ENCODE data around the gene CNOT1. TPM values are rescaled to one million over a fixed set of nuclear protein-coding genes. Genes with fewer than 3 reads are reported as not detected.

CNOT1 gene
- total RNA-seq, 4 donors from 2014 or later = 122 to 257 (median 178) TPM

- in situ Hi-C loops (cut with MboI; ENCODE audit: low pct_ligation_motif_present in 1 of 4, low pct_unique_long_range_greater_than_20kb in 1 of 4, low sequenced_read_pairs in 3 of 4) (no loop called here), intact Hi-C loops (cut with DNase I; ENCODE audit: low total_unique reads) (no loop called here)
- 93 to 96% methylated on average over 5 to 8 of the region's 8 CpGs for WGBS, 2 donors (ENCODE audit: low coverage in 1 of 2)
- Histone ChIP-seq H3K9me3 (no peaks in the 10 kb centered on the region), H3K27ac (no peak overlapping the region), H3K4me3 (no peak overlapping the region), H3K27me3 (no peaks in the 10 kb centered on the region), H3K36me3 (peaks cover 0 to 93% (median 47%) of the 10 kb centered on the region in 4 donors), H3K4me1 (no peaks in the 10 kb centered on the region)
- TF ChIP-seq POLR2AphosphoS5 (IDR thresholded peaks at IDR 0.05) = no peak
- TF ChIP-seq POLR2A (IDR thresholded peaks at IDR 0.05) = no peak
- no peak for TF ChIP-seq EP300 (IDR thresholded peaks at IDR 0.05; ENCODE audit: low read depth)
- no peak for TF ChIP-seq CTCF (IDR thresholded peaks at IDR 0.05)
- no peak for DNase-seq
Observed at GRCh38 chr16:58543685-58544084, 85.9 kb downstream of the CNOT1 start.

GRCh38 chr16:58542291-58542690 is 87.3 kb downstream of the CNOT1 start:
- WGBS, 2 donors (ENCODE audit: low coverage in 1 of 2) = 93 to 100% methylated on average over 1 of the region's 1 CpG
- no peak for DNase-seq
- H3K4me1 ChIP-seq = no peaks in the 10 kb centered on the region
- peaks cover 0 to 100% (median 52%) of the 10 kb centered on the region in 4 donors for H3K36me3 ChIP-seq
- in situ Hi-C loops (cut with MboI; ENCODE audit: low pct_ligation_motif_present in 1 of 4, low pct_unique_long_range_greater_than_20kb in 1 of 4, low sequenced_read_pairs in 3 of 4) (no loop called here), intact Hi-C loops (cut with DNase I; ENCODE audit: low total_unique reads) (no loop called here)
- no peaks in the 10 kb centered on the region for H3K9me3 ChIP-seq
- no peak overlapping the region for H3K4me3 ChIP-seq
- TF ChIP-seq EP300 (IDR thresholded peaks at IDR 0.05; ENCODE audit: low read depth) (no peak), POLR2A (IDR thresholded peaks at IDR 0.05) (no peak), POLR2AphosphoS5 (IDR thresholded peaks at IDR 0.05) (no peak)
- no peaks in the 10 kb centered on the region for H3K27me3 ChIP-seq
- H3K27ac ChIP-seq = no peak overlapping the region

DNA sequence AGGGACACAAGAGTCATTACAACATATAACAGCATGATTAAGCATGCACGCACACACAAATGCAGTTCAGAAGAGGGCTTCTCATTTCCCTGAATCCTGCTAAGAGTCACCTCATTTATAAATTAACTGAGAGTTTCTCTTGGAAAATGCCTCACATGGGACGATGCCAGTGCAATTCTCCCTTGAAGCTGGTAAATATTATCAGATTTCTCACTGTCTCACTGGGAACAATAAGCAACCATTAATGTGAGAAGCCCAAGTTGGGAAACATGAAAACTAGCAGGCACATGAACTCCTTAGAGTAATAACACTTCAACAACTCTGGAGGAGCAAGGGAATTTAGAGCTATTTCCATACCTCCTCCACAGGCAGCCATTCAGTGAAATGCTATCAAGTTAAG is 87.9 kb downstream of the CNOT1 start:
- Histone ChIP-seq H3K27me3 (no peaks in the 10 kb centered on the region), H3K36me3 (peaks cover 0 to 100% (median 52%) of the 10 kb centered on the region in 4 donors), H3K27ac (no peak overlapping the region), H3K9me3 (no peaks in the 10 kb centered on the region), H3K4me3 (no peak overlapping the region), H3K4me1 (no peaks in the 10 kb centered on the region)
- intact Hi-C loops (cut with DNase I; ENCODE audit: low total_unique reads) = no loop called here
- TF ChIP-seq CTCF (IDR thresholded peaks at IDR 0.05) (no peak), EP300 (IDR thresholded peaks at IDR 0.05; ENCODE audit: low read depth) (no peak), POLR2A (IDR thresholded peaks at IDR 0.05) (no peak), POLR2AphosphoS5 (IDR thresholded peaks at IDR 0.05) (no peak)
- in situ Hi-C loops (cut with MboI; ENCODE audit: low pct_ligation_motif_present in 1 of 4, low pct_unique_long_range_greater_than_20kb in 1 of 4, low sequenced_read_pairs in 3 of 4) = no loop called here
- no peak for DNase-seq
- 94% methylated on average over 2 of the region's 2 CpGs for WGBS, 2 donors (ENCODE audit: low coverage in 1 of 2)

DNA sequence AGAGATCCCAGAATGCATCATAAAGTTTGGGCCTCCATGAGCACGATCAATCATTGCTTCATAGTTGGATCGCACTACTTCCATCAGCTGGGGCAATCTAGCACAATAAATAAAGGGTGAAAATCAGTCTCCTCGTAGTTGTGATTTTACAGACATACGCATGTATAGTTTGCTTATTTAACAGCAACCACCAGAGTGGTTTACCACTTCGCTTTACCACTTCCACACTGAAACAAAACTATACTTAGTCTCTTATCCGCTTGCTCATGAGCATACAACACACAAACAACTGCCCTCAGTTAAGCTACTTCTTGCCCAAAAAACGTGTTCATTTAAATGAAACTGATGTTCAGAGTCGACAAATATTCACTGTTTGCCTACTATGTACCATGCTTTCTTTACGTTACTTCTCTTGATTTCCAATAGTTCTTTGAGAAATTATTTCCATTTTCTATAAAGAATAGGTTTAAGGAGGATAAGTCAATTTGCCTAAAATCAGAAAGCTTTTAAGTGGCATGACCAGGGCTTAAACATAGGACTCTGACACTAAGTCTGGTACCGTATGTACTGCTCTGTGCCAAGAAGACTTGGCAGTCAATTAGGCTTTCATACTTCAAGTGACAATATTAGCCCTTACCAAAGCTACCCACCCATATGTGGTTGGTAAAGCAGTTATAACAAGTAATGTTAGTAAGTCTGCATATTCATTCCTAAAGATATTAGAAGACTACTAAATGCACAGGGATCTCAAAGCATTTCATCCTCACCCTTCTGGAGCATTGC is 92.3 kb downstream of the CNOT1 start:
- Histone ChIP-seq H3K4me1 (no peaks in the 10 kb centered on the region), H3K27me3 (no peaks in the 10 kb centered on the region), H3K9me3 (no peaks in the 10 kb centered on the region), H3K36me3 (peaks cover 0 to 98% (median 52%) of the 10 kb centered on the region in 4 donors), H3K27ac (no peak overlapping the region), H3K4me3 (no peak overlapping the region)
- DNase-seq = no peak
- 78 to 93% methylated on average over 7 to 10 of the region's 10 CpGs for WGBS, 2 donors (ENCODE audit: low coverage in 1 of 2)
- in situ Hi-C loops (cut with MboI; ENCODE audit: low pct_ligation_motif_present in 1 of 4, low pct_unique_long_range_greater_than_20kb in 1 of 4, low sequenced_read_pairs in 3 of 4) (no loop called here), intact Hi-C loops (cut with DNase I; ENCODE audit: low total_unique reads) (no loop called here)
- no peak for TF ChIP-seq POLR2A (IDR thresholded peaks at IDR 0.05)
- no peak for TF ChIP-seq POLR2AphosphoS5 (IDR thresholded peaks at IDR 0.05)
- no peak for TF ChIP-seq EP300 (IDR thresholded peaks at IDR 0.05; ENCODE audit: low read depth)
- TF ChIP-seq CTCF (IDR thresholded peaks at IDR 0.05) = no peak

Data from transverse colon (tissue), 4 donors.